B cell (primary cell): ENCODE results near the gene WAC. TPM values are rescaled to one million over a fixed set of nuclear protein-coding genes. Genes with fewer than 3 reads are reported as not detected.

Experiments
- ATAC-seq: fragments of 200-7000 bp; cut with Tn5 transposase; one replicate; pipeline ENCODE4 v1.10.0; 2021; ENCODE audit warnings: low read depth, mild to moderate bottlenecking, moderate number of reproducible peaks, moderate library complexity
- CTCF ChIA-PET: fragments of 350-600 bp; sonication (Branson Sonifier 250); formaldehyde crosslinking; loops from one replicate; lab custom pipeline; 2021; ENCODE audit warnings: antibody characterized with exemption, inconsistent platforms; lab: Charles Lee
- POLR2A ChIA-PET: fragments of 350-600 bp; sonication (Branson Sonifier 250); formaldehyde crosslinking; loops from one replicate; lab custom pipeline; 2021; ENCODE audit warnings: antibody characterized with exemption; lab: Charles Lee
- DNase-seq: peaks from one replicate; pipeline ENCODE4 v3.0.0; 2013
- H2AFZ ChIP-seq: 2 replicates; pipeline ENCODE4 v1.6.1; 2012; ENCODE audit warnings: mild to moderate bottlenecking, low read depth, low read length; ENCODE audit not compliant: insufficient read depth, poor library complexity, severe bottlenecking
- H3K27ac ChIP-seq, 2 donors: 1 replicate in 1 of 2; 2 replicates in 1 of 2; pipeline ENCODE4 v1.5.1; 2012 to 2013; ENCODE audit warnings: low read length in 2 of 2, mild to moderate bottlenecking in 2 of 2, moderate library complexity in 1 of 2
- H3K27me3 ChIP-seq, 4 experiments: fragments of 200-600 bp in 1 of 4; sonication (generic) in 1 of 4; replicated peaks in 1 of 4; 1 replicate in 2 of 4; 2 replicates in 2 of 4; pipeline versions ENCODE4 v1.6.1 to v1.7.0; 2013 to 2016; ENCODE audit warnings: low read length in 3 of 4, mild to moderate bottlenecking in 2 of 4, mixed read lengths in 1 of 4, moderate library complexity in 1 of 4; ENCODE audit not compliant: insufficient read depth in 4 of 4, control insufficient read depth in 3 of 4; ENCODE audit errors: control extremely low read depth in 1 of 4
- H3K36me3 ChIP-seq, 2 experiments: replicated peaks in 1 of 2; 1 replicate in 1 of 2; 2 replicates in 1 of 2; pipeline versions ENCODE4 v1.6.1 to v1.7.1; 2013; ENCODE audit warnings: low read length in 1 of 2; ENCODE audit not compliant: insufficient read depth in 2 of 2, control insufficient read depth in 1 of 2; ENCODE audit errors: control extremely low read depth in 1 of 2, extremely low read depth in 1 of 2
- H3K4me1 ChIP-seq, 2 donors: fragments of 200-600 bp in 1 of 2; sonication (generic) in 1 of 2; 1 replicate in 1 of 2; 2 replicates in 1 of 2; pipeline versions ENCODE4 v1.5.1 to v1.6.1; 2013 to 2017; ENCODE audit warnings: low read length in 2 of 2; ENCODE audit not compliant: control insufficient read depth in 2 of 2, insufficient read depth in 2 of 2
- H3K4me2 ChIP-seq: replicated peaks from 2 replicates; pipeline ENCODE3; 2012; ENCODE audit warnings: mild to moderate bottlenecking, low read depth, low read length; ENCODE audit not compliant: poor library complexity, severe bottlenecking
- H3K4me3 ChIP-seq, 5 experiments: fragments of 200-600 bp in 1 of 5; sonication (generic) in 1 of 5; 1 replicate in 3 of 5; 2 replicates in 2 of 5; pipeline versions ENCODE4 v1.5.1 to v1.7.0; 2011 to 2016; ENCODE audit warnings: low read length in 4 of 5, mild to moderate bottlenecking in 4 of 5, low read depth in 2 of 5, control low read depth in 1 of 5, moderate library complexity in 1 of 5; ENCODE audit not compliant: insufficient read depth in 1 of 5; ENCODE audit errors: control extremely low read depth in 1 of 5, extremely low read depth in 1 of 5
- H3K79me2 ChIP-seq: fragments of 200-600 bp; sonication (generic); one replicate; pipeline ENCODE4 v1.6.0; 2016; ENCODE audit warnings: low read length; ENCODE audit not compliant: control insufficient read depth, insufficient read depth
- H3K9ac ChIP-seq: fragments of 200-600 bp; sonication (generic); 2 replicates; pipeline ENCODE4 v1.6.1; 2017; ENCODE audit warnings: mild to moderate bottlenecking, low read length, moderate library complexity
- H3K9me3 ChIP-seq, 3 donors: one replicate each; pipeline versions ENCODE4 v1.6.1 to v1.7.1; 2013; ENCODE audit warnings: low read length in 2 of 3; ENCODE audit not compliant: control insufficient read depth in 2 of 3, insufficient read depth in 1 of 3; ENCODE audit errors: control extremely low read depth in 1 of 3
- H4K20me1 ChIP-seq: 2 replicates; pipeline ENCODE4 v1.6.0; 2012; ENCODE audit warnings: mild to moderate bottlenecking, low read length; ENCODE audit not compliant: insufficient read depth, control insufficient read depth, poor library complexity, severe bottlenecking
- H3K27ac Mint-ChIP-seq: one replicate; pipeline ENCODE4 v1.8.0; 2021; ENCODE audit warnings: mixed read lengths
- H3K27me3 Mint-ChIP-seq: one replicate; pipeline ENCODE4 v1.8.0; 2021; ENCODE audit warnings: mixed read lengths
- H3K4me1 Mint-ChIP-seq: one replicate; pipeline ENCODE4 v1.8.0; 2021; ENCODE audit warnings: mixed read lengths
- H3K4me3 Mint-ChIP-seq: one replicate; pipeline ENCODE4 v1.8.0; 2021; ENCODE audit warnings: mixed read lengths
- H3K9me3 Mint-ChIP-seq: one replicate; pipeline ENCODE4 v1.8.0; 2022; ENCODE audit warnings: mixed read lengths; ENCODE audit not compliant: insufficient read depth
- EZH2 ChIP-seq: IDR thresholded peaks from 2 replicates; pipeline ENCODE4 v1.6.1; 2012; ENCODE audit warnings: borderline replicate concordance, low read depth, mild to moderate bottlenecking, moderate library complexity, low read length; ENCODE audit not compliant: insufficient read depth, poor library complexity, severe bottlenecking
- WGBS: methylation state at CpG from one replicate; pipeline ENCODE4 v1.1.5; 2013; ENCODE audit warnings: missing lambda C conversion rate; ENCODE audit not compliant: insufficient coverage; 5-methylcytosine and 5-hydroxymethylcytosine counted together
- intact Hi-C: fragments of 100-400 bp; cut with micrococcal nuclease; formaldehyde crosslinking; loops from one replicate; pipeline ENCODE4 v1.10.0; 2022
- polyA plus RNA-seq: library from polyadenylated mRNA; depleted of rRNA; stranded (reverse); fragments of >200 nt; gene quantifications from 2 replicates; pipeline ENCODE4 v1.2.3, GENCODE V29; 2012
- total RNA-seq, 2 donors: library from RNA; stranded (reverse); fragments of 120-200 nt in 1 of 2; gene quantifications; 1 replicate in 1 of 2; 2 replicates in 1 of 2; pipeline versions ENCODE4 v1.2.3 to v1.2.4, GENCODE V29; 2013 to 2022
- TF ChIP-seq, protein P1 (sequence below): fragments of 200-600 bp; IDR thresholded peaks from one replicate; pipeline ENCODE4 v1.8.0; 2022; ENCODE audit warnings: antibody characterized with exemption, mild to moderate bottlenecking

The WAC gene
- total and polyA plus RNA-seq, 2 donors (not counting 1 experiment from before 2014, with no cell fraction given) = 77.4 to 196 TPM

- ChIA-PET POLR2A (no interaction called here), CTCF (no interaction called here)
- ATAC-seq = no peak
Measured at GRCh38 chr10:28508304-28508925, 24.5 kb upstream of the WAC start.

GRCh38 chr10:28509286-28509685 lies 23.6 kb upstream of the WAC start:
- H3K27me3 ChIP-seq = no peaks in the 10 kb centered on the region
- H3K27me3 Mint-ChIP-seq = peaks cover 3% of the 10 kb centered on the region
- H3K4me3 ChIP-seq = no peak overlapping the region
- no peak overlapping the region for H3K4me3 Mint-ChIP-seq
- H3K9me3 ChIP-seq = no peaks in the 10 kb centered on the region
- no peak overlapping the region for H3K4me2 ChIP-seq
- H3K27ac Mint-ChIP-seq = no peak overlapping the region
- WGBS = 90% methylated on average over 2 of the region's 3 CpGs
- H3K36me3 ChIP-seq = no peaks in the 10 kb centered on the region
- ChIA-PET POLR2A (no interaction called here), CTCF (no interaction called here)
- no peaks in the 10 kb centered on the region for H3K9me3 Mint-ChIP-seq
- no peaks in the 10 kb centered on the region for H3K4me1 ChIP-seq
- no peak overlapping the region for H2AFZ ChIP-seq
- ATAC-seq = no peak
- DNase-seq = no peak
- no peak overlapping the region for H3K27ac ChIP-seq
- H3K9ac ChIP-seq = no peak overlapping the region
- no peaks in the 10 kb centered on the region for H4K20me1 ChIP-seq
- H3K79me2 ChIP-seq = no peaks in the 10 kb centered on the region
- intact Hi-C loops = no loop called here
- H3K4me1 Mint-ChIP-seq = no peaks in the 10 kb centered on the region
- TF ChIP-seq, protein P1, sequence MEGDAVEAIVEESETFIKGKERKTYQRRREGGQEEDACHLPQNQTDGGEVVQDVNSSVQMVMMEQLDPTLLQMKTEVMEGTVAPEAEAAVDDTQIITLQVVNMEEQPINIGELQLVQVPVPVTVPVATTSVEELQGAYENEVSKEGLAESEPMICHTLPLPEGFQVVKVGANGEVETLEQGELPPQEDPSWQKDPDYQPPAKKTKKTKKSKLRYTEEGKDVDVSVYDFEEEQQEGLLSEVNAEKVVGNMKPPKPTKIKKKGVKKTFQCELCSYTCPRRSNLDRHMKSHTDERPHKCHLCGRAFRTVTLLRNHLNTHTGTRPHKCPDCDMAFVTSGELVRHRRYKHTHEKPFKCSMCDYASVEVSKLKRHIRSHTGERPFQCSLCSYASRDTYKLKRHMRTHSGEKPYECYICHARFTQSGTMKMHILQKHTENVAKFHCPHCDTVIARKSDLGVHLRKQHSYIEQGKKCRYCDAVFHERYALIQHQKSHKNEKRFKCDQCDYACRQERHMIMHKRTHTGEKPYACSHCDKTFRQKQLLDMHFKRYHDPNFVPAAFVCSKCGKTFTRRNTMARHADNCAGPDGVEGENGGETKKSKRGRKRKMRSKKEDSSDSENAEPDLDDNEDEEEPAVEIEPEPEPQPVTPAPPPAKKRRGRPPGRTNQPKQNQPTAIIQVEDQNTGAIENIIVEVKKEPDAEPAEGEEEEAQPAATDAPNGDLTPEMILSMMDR = no peak
- TF ChIP-seq EZH2 = no peak

More at GRCh38 chr10:28508304-28508925, 24.5 kb upstream of the WAC start:
- Histone ChIP-seq H3K9ac (no peak overlapping the region), H3K27ac (no peak overlapping the region), H3K4me3 (no peak overlapping the region), H3K9me3 (no peaks in the 10 kb centered on the region), H2AFZ (no peak overlapping the region), H3K79me2 (no peaks in the 10 kb centered on the region), H3K4me1 (no peaks in the 10 kb centered on the region), H3K36me3 (no peaks in the 10 kb centered on the region), H3K27me3 (no peaks in the 10 kb centered on the region), H3K4me2 (no peak overlapping the region), H4K20me1 (no peaks in the 10 kb centered on the region)
- Mint-ChIP-seq H3K9me3 (no peaks in the 10 kb centered on the region), H3K4me3 (no peak overlapping the region), H3K4me1 (no peaks in the 10 kb centered on the region), H3K27me3 (peaks cover 3% of the 10 kb centered on the region), H3K27ac (no peak overlapping the region)
- WGBS = 63% methylated on average over 2 of the region's 7 CpGs
- intact Hi-C loops = no loop called here
- DNase-seq = no peak
- TF ChIP-seq EZH2 = no peak
- TF ChIP-seq, protein P1 = no peak
